ENCODE measurements around the gene TBX18. TPM values are rescaled to one million over a fixed set of nuclear protein-coding genes. Genes with fewer than 3 reads are reported as not detected.

The TBX18 gene
- total RNA-seq, 1 donor from 2014 or later = 9.4 TPM

DNA sequence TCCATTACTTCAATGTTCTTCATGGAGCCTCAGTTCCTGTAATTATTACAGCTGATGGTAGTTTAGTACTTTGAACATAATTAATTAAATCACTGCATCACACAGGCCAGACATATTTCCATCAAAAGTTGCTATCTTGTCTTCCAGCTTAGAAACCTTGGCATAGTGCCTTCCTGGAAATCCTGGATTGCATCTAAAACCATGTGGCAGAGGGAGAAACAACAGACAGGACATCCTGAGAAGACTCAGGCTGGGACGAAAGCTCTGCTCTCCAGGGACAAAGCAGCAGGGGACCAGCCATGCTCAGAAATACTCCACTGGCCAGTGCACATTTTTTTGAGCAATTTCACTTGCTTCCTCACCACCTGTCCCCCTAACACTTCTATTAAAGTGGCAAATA, 55.3 kb downstream of the TBX18 start:
- Mint-ChIP-seq H3K9me3 (ENCODE audit: unreplicated experiment) (no peaks in the 10 kb centered on the region), H3K27ac (ENCODE audit: unreplicated experiment) (no peak overlapping the region), H3K4me1 (ENCODE audit: unreplicated experiment) (peaks cover 14% of the 10 kb centered on the region), H3K36me3 (ENCODE audit: low read depth, unreplicated experiment) (peaks cover 3% of the 10 kb centered on the region), H3K4me3 (ENCODE audit: unreplicated experiment) (no peak overlapping the region), H3K27me3 (ENCODE audit: unreplicated experiment) (peaks cover 3% of the 10 kb centered on the region)
- DNase-seq (ENCODE audit: low spot score) = peak; percentile 13
- TF ChIP-seq, protein P1, sequence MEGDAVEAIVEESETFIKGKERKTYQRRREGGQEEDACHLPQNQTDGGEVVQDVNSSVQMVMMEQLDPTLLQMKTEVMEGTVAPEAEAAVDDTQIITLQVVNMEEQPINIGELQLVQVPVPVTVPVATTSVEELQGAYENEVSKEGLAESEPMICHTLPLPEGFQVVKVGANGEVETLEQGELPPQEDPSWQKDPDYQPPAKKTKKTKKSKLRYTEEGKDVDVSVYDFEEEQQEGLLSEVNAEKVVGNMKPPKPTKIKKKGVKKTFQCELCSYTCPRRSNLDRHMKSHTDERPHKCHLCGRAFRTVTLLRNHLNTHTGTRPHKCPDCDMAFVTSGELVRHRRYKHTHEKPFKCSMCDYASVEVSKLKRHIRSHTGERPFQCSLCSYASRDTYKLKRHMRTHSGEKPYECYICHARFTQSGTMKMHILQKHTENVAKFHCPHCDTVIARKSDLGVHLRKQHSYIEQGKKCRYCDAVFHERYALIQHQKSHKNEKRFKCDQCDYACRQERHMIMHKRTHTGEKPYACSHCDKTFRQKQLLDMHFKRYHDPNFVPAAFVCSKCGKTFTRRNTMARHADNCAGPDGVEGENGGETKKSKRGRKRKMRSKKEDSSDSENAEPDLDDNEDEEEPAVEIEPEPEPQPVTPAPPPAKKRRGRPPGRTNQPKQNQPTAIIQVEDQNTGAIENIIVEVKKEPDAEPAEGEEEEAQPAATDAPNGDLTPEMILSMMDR (IDR thresholded peaks at IDR 0.05; ENCODE audit: unreplicated experiment) = no peak

DNA sequence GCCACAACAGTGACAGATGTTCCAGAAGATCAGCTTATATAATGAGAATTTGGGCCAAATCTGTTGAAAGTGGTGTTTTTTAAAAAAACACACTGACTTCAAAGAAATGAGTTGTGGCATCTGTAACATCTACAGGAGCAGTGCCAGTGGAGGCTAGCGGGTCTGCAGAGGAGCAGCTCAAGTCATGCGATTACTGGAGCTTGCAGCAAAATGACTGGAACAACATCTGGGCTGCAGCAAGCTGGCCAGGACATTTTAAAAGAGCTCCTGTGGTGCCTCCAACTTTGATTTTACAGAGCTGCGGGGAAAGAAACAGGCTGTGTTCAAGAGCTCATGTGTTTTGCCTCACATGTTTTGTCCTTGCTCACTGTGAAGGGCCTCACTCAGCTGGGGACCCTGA, 57.2 kb downstream of the TBX18 start:
- Mint-ChIP-seq H3K4me1 (ENCODE audit: unreplicated experiment) (peaks cover 14% of the 10 kb centered on the region), H3K36me3 (ENCODE audit: low read depth, unreplicated experiment) (no peaks in the 10 kb centered on the region), H3K27me3 (ENCODE audit: unreplicated experiment) (peaks cover 3% of the 10 kb centered on the region), H3K9me3 (ENCODE audit: unreplicated experiment) (no peaks in the 10 kb centered on the region), H3K27ac (ENCODE audit: unreplicated experiment) (no peak overlapping the region), H3K4me3 (ENCODE audit: unreplicated experiment) (no peak overlapping the region)
- no peak for DNase-seq (ENCODE audit: low spot score)
- TF ChIP-seq, protein P1 (IDR thresholded peaks at IDR 0.05; ENCODE audit: unreplicated experiment) = no peak

DNA sequence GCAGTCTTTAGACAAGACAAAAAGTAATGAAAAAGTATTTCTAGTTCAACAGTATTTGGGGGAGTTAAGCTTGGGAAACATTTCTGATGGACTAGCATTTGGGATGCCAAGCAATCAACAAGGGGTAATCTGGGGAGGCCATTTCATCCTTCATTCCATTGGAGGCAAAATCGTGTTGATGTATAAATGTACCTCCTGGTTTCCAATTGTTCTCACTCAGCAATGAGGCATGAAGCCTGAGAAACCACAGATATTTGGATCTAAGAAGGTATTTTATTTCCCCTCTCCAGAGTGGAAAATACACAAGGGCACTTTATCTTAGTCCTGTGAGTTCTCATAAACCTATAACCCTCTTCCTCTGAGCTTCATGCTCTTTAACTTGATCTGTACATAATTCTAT, 68.2 kb downstream of the TBX18 start:
- Mint-ChIP-seq H3K27ac (ENCODE audit: unreplicated experiment) (no peak overlapping the region), H3K4me1 (ENCODE audit: unreplicated experiment) (no peaks in the 10 kb centered on the region), H3K36me3 (ENCODE audit: low read depth, unreplicated experiment) (no peaks in the 10 kb centered on the region), H3K4me3 (ENCODE audit: unreplicated experiment) (no peak overlapping the region), H3K27me3 (ENCODE audit: unreplicated experiment) (peaks cover 1% of the 10 kb centered on the region), H3K9me3 (ENCODE audit: unreplicated experiment) (no peaks in the 10 kb centered on the region)
- DNase-seq (ENCODE audit: low spot score) = no peak
- TF ChIP-seq, protein P1 (IDR thresholded peaks at IDR 0.05; ENCODE audit: unreplicated experiment) = no peak

DNA sequence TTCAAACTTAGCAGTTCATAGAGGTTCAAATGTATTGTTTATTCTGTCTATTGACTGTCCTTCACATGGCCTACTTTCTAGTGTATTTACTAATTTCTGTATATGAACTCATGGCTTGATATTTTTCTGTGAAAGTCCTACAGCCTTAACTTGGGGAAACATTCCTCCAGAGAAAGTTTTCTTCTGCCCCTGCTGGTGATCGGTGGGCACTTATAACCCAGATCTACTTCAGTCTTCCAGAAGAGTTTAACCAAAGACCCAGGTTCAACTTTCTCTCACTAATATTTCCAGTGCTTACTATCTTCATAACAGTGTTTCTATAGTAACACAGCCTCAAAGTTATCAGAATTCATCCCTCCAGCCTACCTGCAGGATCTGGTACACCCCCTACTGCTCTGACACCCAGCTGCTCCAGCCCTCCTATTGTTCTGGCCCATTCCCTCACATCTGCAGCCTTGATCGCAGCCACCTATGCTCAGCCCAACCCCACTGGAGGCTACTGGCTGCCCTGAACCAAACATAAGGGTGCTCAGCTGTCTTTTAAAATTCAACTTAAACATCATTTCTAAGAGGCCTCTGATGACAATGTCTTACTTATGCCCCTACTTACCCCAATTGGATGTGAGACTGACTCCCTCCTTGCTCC, 72.3 kb downstream of the TBX18 start:
- H3K27me3 Mint-ChIP-seq (ENCODE audit: unreplicated experiment) = peaks cover 2% of the 10 kb centered on the region
- DNase-seq (ENCODE audit: low spot score) = no peak

More for the DNA sequence above, 72.3 kb downstream of the TBX18 start:
- Mint-ChIP-seq H3K27ac (ENCODE audit: unreplicated experiment) (no peak overlapping the region), H3K4me1 (ENCODE audit: unreplicated experiment) (no peaks in the 10 kb centered on the region), H3K36me3 (ENCODE audit: low read depth, unreplicated experiment) (no peaks in the 10 kb centered on the region), H3K9me3 (ENCODE audit: unreplicated experiment) (no peaks in the 10 kb centered on the region), H3K4me3 (ENCODE audit: unreplicated experiment) (no peak overlapping the region)
- TF ChIP-seq, protein P1 (IDR thresholded peaks at IDR 0.05; ENCODE audit: unreplicated experiment) = no peak

All from endothelial cell (in vitro differentiated cells).